ENCODE data around the gene ZNF480.
"Not testable (repeated sequence)": the region's sequence is repeated elsewhere in the genome, so short reads cannot be mapped to it uniquely, and the experiment has no call there.

Gene ZNF480

DNA sequence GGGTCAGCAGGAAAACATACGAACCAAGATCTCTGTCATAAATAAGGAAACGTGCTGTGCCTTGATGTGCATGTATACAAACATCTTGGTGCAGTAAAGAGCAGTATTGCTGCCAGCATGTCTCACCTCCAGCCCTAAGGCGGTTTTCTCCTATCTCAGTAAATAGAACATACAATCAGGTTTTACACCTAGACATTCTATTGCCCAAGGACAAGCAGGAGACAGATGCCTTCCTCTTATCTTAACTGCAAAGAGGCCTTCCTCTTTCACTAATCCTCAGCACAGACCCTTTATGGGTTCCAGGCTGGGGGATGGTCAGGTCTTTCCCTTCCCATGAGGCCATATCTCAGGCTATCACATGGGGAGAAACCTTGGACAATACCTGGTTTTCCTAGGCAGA is 42.1 kb downstream of the ZNF480 start:
- not testable (repeated sequence) for DNase-seq

DNA sequence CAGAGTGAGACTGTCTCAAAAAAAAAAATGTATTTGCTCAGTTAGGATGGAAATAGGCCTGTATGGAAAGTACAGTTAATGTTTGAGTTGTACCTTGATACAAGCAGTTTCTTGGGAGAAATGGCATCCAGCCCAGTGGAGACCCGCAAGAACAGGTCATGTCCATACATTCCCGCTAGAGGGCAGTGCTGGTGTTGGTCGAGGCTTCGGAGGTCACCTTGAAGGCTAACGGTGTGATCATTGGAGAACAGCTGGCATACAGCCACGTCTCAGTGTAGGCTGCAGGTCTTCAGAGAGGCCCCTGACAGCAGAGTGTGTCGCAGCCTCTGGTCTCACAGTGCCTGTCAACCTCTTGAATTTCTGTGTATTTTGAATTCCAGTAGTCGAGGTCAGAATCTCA is 46.6 kb downstream of the ZNF480 start:
- no peak for DNase-seq

DNA sequence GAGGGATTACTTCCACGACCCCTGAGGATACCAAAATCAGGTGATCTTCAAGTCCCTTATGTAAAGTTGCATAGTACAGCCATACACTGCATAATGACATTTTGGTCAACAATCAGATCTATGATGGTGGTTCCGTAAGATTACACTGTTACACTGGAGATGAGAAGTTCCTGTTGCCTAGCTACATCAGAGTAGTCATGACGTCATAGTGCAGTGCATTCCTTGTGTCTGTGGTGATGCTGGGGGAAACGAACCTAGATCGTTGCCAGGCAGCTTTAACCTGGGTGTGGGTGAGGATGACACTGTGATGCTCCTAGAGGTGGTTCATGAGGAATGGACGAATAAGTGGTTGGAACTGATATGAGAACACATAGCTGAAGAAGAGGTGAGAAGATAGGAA is 48.2 kb downstream of the ZNF480 start:
- DNase-seq = no peak

DNA sequence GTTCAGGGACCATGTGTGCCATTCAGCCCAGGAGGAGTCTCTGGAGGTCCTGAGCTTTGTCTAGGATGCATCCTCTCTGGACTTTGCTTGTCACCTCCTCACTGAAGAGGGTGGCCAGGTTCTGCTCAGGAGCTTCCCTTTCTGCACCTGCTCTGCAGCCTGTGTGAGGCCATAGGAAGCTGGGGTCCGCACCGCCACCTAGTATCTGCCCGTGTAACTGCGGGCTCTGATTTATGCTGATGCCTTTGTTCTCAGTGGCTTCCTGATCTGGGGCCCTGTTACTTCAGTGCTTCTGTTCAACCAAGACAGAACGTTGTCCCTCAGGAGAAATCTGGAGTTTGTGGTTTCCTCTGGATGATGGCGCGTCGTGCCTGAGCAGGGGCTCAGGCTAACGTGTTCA is 54.5 kb downstream of the ZNF480 start:
- no peak for DNase-seq

DNA sequence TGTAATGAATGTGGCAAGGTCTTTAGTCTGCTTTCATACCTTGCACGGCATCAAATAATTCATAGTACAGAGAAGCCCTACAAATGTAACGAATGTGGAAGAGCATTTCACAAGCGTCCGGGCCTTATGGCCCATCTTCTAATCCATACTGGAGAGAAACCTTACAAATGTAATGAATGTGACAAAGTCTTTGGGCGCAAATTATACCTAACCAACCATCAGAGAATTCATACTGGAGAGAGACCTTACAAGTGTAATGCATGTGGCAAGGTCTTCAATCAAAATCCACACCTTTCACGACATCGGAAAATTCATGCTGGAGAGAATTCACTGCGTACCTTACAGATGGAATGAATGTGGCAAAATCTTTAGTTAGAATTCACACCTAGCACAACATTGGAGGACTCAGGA is 69.5 kb downstream of the ZNF480 start:
- no peak for DNase-seq

DNA sequence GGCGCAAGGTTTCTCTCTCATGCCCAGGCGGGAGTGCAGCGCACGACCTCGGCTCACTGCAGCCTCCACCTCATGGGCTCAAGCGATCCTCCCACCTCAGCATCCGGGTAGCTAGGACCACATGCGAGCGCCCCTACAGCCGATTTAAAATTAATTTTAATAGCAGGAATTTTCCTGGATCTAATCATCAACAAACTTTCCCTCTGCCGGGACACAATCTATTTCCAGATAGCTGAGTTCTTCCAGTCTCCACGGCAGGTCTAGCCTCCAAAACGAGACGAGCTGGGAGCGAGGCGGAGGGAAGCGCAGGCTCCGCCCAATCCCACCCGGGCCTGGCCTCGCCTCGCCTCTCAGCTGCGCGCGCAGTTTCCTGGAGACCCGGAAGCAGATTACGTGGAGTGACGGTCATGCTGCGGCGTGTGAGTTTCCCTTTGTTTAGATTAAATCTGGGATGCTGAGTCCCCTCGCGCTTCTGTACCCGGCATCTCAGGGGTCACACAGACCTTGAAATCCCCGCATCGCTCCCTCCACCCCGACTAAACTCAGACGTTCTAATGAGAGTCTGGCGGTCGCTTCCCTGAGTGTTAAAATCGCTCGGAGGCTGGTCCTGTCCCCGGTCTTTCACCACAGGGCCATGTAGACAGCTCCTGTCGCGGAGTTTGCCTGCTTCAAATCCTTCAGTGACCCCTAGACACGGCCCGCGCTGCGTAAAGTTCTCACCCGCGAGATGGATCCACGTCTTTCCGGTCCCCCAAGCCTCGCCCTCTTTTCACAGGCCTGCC is 72.8 kb downstream of the ZNF480 start, which contains the start of gene ZNF880:
Gene ZNF880 (plus strand): TSS at position 365 of the 782 bp plus-strand sequence. CDS start 43 bp downstream, at position 408.
- DNase-seq = no peak

DNA sequence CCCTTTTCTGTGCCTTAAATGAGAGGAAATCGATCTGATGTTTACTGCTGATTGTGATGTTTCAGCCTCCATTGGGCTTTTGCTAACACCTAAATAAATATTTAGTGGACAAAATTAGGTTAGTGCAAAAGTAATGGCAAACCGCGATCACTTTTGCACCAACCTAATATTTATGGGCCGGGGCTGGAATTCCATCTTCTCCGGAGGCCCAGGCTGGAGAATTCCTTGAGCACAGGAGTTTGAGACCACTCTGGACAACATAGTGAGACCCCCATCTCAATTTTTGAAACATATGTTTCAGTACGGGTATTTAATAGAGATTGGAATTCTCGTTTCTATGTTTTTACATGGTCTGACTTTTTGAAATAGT is 73.4 kb downstream of the ZNF480 start:
- DNase-seq = no peak
